ENCODE results near the gene COX7A1. TPM values are rescaled to one million over a fixed set of nuclear protein-coding genes. Genes with fewer than 3 reads are reported as not detected.

Gene COX7A1
- total RNA-seq, 2 experiments from 2014 or later = not detected

GRCh38 chr19:36106991-36107390 lies 45.3 kb downstream of the COX7A1 start:
- no peak for DNase-seq (ENCODE audit: low spot score)
- intact Hi-C loops (cut with micrococcal nuclease; ENCODE audit: unreplicated experiment) = no loop called here
- Histone ChIP-seq H3K4me2 (ENCODE audit: low read length) (no peak overlapping the region), H3K4me1 (ENCODE audit: insufficient read depth, low read length, poor library complexity, severe bottlenecking) (peaks cover 10% of the 10 kb centered on the region), H2AFZ (ENCODE audit: low read length) (no peak overlapping the region), H3K9me3 (ENCODE audit: low read length) (no peaks in the 10 kb centered on the region), H4K20me1 (ENCODE audit: insufficient read depth, low read length) (no peaks in the 10 kb centered on the region), H3K27ac (ENCODE audit: low read depth, low read length, poor library complexity, severe bottlenecking) (no peak overlapping the region), H3K79me2 (ENCODE audit: insufficient read depth, low read depth, low read length) (no peaks in the 10 kb centered on the region), H3K36me3 (ENCODE audit: insufficient read depth, low read length) (peaks cover 63% of the 10 kb centered on the region), H3K4me3 (ENCODE audit: low read depth, low read length, poor library complexity, severe bottlenecking) (no peak overlapping the region), H3K9me2 (ENCODE audit: insufficient read depth, low read length) (no peaks in the 10 kb centered on the region)
- ChIA-PET CTCF (ENCODE audit: unreplicated experiment) (no interaction called here), POLR2A (no interaction called here)
- TF ChIP-seq EZH2phosphoT487 (IDR thresholded peaks at IDR 0.05; ENCODE audit: borderline replicate concordance, low read depth, low read length) = no peak
- TF ChIP-seq, protein P1, sequence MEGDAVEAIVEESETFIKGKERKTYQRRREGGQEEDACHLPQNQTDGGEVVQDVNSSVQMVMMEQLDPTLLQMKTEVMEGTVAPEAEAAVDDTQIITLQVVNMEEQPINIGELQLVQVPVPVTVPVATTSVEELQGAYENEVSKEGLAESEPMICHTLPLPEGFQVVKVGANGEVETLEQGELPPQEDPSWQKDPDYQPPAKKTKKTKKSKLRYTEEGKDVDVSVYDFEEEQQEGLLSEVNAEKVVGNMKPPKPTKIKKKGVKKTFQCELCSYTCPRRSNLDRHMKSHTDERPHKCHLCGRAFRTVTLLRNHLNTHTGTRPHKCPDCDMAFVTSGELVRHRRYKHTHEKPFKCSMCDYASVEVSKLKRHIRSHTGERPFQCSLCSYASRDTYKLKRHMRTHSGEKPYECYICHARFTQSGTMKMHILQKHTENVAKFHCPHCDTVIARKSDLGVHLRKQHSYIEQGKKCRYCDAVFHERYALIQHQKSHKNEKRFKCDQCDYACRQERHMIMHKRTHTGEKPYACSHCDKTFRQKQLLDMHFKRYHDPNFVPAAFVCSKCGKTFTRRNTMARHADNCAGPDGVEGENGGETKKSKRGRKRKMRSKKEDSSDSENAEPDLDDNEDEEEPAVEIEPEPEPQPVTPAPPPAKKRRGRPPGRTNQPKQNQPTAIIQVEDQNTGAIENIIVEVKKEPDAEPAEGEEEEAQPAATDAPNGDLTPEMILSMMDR (conservative IDR thresholded peaks at IDR 0.05; ENCODE audit: low read length) = no peak
- BruUV-seq (replicated peaks) = no TSS peak

DNA sequence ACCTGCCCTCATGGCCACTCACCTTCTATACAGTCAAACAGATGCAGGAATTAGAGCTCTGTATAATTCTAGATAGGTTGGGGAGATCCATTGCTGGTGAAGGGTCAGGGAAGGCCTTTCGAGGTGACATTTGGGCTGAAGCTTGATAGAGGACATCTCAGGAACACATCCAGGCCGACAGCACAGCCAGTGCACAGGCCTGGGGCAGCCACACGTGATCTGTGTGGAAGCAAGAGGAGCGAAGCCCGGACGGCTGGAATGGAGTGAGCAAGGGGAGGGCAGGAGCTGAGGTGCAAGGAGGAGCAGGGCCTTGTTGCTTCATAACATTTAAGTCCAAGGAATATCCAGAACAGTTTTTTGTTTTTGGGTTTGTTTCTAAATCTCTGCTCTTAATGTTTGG lies 45.8 kb downstream of the COX7A1 start:
- BruUV-seq (replicated peaks) = no TSS peak
- CTCF ChIA-PET (ENCODE audit: unreplicated experiment) = no interaction called here
- intact Hi-C loops (cut with micrococcal nuclease; ENCODE audit: unreplicated experiment) = no loop called here

GRCh38 chr19:36103842-36104552 lies 48.2 kb downstream of the COX7A1 start:
- Histone ChIP-seq H3K4me2 (ENCODE audit: low read length) (no peak overlapping the region), H3K27ac (ENCODE audit: low read depth, low read length, poor library complexity, severe bottlenecking) (no peak overlapping the region), H3K79me2 (ENCODE audit: insufficient read depth, low read depth, low read length) (no peaks in the 10 kb centered on the region), H3K9me2 (ENCODE audit: insufficient read depth, low read length) (no peaks in the 10 kb centered on the region), H3K4me3 (ENCODE audit: low read depth, low read length, poor library complexity, severe bottlenecking) (no peak overlapping the region), H4K20me1 (ENCODE audit: insufficient read depth, low read length) (no peaks in the 10 kb centered on the region), H3K9me3 (ENCODE audit: low read length) (no peaks in the 10 kb centered on the region), H3K4me1 (ENCODE audit: insufficient read depth, low read length, poor library complexity, severe bottlenecking) (no peaks in the 10 kb centered on the region), H3K36me3 (ENCODE audit: insufficient read depth, low read length) (peaks cover 92% of the 10 kb centered on the region), H2AFZ (ENCODE audit: low read length) (no peak overlapping the region)
- ChIA-PET CTCF (ENCODE audit: unreplicated experiment) (no interaction called here), POLR2A (no interaction called here)
- BruUV-seq (replicated peaks) = no TSS peak
- TF ChIP-seq EZH2phosphoT487 (IDR thresholded peaks at IDR 0.05; ENCODE audit: borderline replicate concordance, low read depth, low read length) = no peak
- TF ChIP-seq, protein P1 (conservative IDR thresholded peaks at IDR 0.05; ENCODE audit: low read length) = no peak
- intact Hi-C loops (cut with micrococcal nuclease; ENCODE audit: unreplicated experiment) = no loop called here
- no peak for DNase-seq (ENCODE audit: low spot score)

More for the DNA sequence above, 45.8 kb downstream of the COX7A1 start:
- POLR2A ChIA-PET = no interaction called here
- Histone ChIP-seq H3K79me2 (ENCODE audit: insufficient read depth, low read depth, low read length) (no peaks in the 10 kb centered on the region), H3K36me3 (ENCODE audit: insufficient read depth, low read length) (peaks cover 69% of the 10 kb centered on the region), H2AFZ (ENCODE audit: low read length) (no peak overlapping the region), H3K4me1 (ENCODE audit: insufficient read depth, low read length, poor library complexity, severe bottlenecking) (peaks cover 10% of the 10 kb centered on the region), H3K4me3 (ENCODE audit: low read depth, low read length, poor library complexity, severe bottlenecking) (no peak overlapping the region), H3K27ac (ENCODE audit: low read depth, low read length, poor library complexity, severe bottlenecking) (no peak overlapping the region), H3K4me2 (ENCODE audit: low read length) (no peak overlapping the region), H3K9me2 (ENCODE audit: insufficient read depth, low read length) (no peaks in the 10 kb centered on the region), H3K9me3 (ENCODE audit: low read length) (no peaks in the 10 kb centered on the region), H4K20me1 (ENCODE audit: insufficient read depth, low read length) (no peaks in the 10 kb centered on the region)
- no peak for TF ChIP-seq EZH2phosphoT487 (IDR thresholded peaks at IDR 0.05; ENCODE audit: borderline replicate concordance, low read depth, low read length)
- TF ChIP-seq, protein P1 (conservative IDR thresholded peaks at IDR 0.05; ENCODE audit: low read length) = no peak
- DNase-seq (ENCODE audit: low spot score) = no peak

Data from OCI-LY7 (cell line).